GM11168 (cell line): ENCODE measurements around the gene KIF6.

Experiments used
- in situ Hi-C: fragments of 300-500 bp; cut with MboI; formaldehyde crosslinking; loops from one replicate; pipeline ENCODE4 v1.12.0; 2022; ENCODE audit warnings: low sequenced_read_pairs; ENCODE audit not compliant: unreplicated experiment

The KIF6 gene

GRCh38 chr6:39339868-39340550 lies 385.2 kb downstream of the KIF6 start:
- in situ Hi-C loops = loop anchor here (10.0 kb wide), 1 partner anchor 975 kb away; no protein-coding TSS in a partner anchor

- in situ Hi-C loops = no loop called here
Measured at GRCh38 chr6:39339096-39339867, 385.9 kb downstream of the KIF6 start.

- in situ Hi-C loops = no loop called here
Measured at GRCh38 chr6:39338397-39338796, 386.8 kb downstream of the KIF6 start.

GRCh38 chr6:39335780-39336545 lies 389.2 kb downstream of the KIF6 start:
- in situ Hi-C loops = no loop called here

DNA sequence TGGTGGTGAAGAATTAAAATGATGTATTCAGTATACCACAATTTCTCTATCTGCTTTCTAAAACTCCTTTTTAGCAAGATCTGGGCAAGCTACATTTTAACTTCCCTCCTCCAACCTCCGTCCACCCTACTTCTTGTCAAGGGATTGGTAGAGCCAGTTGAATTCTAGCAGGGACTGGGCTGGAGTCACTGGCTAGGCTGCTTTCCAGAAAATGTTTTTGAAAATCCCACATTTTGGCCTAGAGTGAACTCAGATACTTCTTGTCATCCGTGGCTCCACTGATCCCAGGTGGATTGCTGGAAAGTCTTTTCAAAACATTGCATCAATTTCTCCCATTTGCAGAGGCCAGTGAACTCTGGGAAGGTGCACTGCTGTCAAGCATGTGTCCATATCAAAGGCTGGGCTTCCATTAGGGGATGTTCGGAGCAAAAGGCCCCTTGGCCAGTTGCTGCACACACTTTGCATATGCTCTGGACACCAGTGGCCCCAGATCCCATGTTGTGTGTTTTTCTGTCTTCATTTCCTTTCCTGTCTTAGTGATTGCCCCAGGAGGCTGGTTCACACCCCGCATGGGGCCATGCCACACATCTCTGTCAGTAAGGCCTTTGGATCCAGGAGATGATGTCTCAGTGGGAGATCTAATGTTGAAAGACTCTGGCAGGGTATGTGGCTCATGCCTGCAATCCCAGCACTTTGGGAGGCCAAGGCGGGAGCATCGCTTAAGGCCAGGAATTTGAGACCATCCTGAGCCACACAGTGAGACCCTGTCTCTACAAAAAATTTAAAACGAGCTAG lies 391.4 kb downstream of the KIF6 start:
- in situ Hi-C loops = no loop called here

DNA sequence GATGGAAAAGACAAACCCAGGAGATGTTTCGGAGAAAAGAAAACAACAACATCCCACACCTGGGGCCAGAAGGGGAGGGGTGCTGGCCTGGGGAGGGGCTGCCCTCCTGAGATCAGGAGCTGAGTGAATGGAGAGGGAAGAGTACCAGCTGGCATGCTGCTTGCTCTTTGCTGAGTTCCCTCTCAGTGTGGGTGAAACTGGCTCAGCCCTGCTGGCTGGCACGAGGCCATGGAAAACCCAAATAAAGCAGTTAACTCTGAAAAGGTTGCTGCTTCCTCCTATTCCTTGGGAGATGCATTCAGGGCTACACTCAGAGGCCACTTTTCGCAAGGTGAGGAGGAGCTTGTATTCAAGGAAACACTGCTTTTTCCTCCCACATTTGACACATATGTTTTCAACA lies 394.7 kb downstream of the KIF6 start:
- in situ Hi-C loops = no loop called here

- in situ Hi-C loops = no loop called here
Measured at GRCh38 chr6:39330057-39330456, 395.2 kb downstream of the KIF6 start.

- in situ Hi-C loops = no loop called here
Measured at GRCh38 chr6:39328066-39328465, 397.1 kb downstream of the KIF6 start.

GRCh38 chr6:39327507-39327906 lies 397.7 kb downstream of the KIF6 start:
- in situ Hi-C loops = no loop called here

DNA sequence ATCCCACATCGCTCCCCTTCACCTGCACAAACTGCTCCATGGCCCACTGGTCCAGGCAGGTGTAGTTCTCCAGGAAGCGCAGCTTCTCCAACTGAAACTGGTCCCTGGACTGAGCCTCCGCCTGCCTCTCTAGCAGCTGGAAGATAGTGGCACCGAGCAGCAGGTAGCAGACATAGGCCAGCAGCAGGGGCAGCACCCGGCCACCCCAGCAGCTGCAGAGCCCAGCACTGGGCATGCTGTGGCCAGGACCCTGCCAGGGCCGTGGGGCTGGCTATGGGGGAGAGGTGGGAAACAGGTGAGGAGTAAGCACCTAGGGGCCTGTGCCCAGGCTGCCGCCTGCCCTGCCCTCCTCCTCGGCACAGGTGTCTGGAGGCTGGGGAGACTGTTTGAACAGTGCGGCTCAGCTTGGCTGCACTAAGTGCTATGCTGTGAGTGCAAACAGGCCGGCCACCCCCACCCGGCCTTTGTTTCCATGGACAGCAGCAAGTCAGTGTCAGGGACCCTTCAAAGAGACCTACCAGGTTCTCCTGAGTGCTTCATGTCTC lies 402.8 kb downstream of the KIF6 start, which contains the start of gene KCNK16:
Gene KCNK16 (minus strand): TSS at position 397 of the 545 bp plus-strand sequence. CDS start 162 bp downstream, at position 235.
- in situ Hi-C loops = no loop called here

DNA sequence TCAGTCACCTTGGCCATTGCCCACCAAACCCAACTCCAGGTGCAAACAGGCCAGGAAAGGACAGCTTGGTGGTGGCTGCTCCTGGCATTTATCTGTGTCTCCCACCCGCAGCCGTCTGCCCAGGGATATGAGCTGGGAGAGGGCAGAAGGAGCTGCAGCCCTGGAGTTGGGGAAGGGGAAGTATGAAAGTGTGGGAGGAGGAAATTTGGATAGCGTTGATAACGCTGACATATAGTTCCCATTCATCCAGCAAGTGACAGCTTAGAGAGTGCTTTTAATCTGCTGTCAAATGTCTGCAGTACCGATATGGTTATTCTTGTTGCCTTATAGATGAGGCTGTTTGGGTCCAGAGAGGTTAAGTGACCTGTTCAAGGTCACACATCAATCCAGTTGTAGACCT lies 403.4 kb downstream of the KIF6 start:
- in situ Hi-C loops = no loop called here

GRCh38 chr6:39320363-39320984 lies 404.7 kb downstream of the KIF6 start:
- in situ Hi-C loops = no loop called here

DNA sequence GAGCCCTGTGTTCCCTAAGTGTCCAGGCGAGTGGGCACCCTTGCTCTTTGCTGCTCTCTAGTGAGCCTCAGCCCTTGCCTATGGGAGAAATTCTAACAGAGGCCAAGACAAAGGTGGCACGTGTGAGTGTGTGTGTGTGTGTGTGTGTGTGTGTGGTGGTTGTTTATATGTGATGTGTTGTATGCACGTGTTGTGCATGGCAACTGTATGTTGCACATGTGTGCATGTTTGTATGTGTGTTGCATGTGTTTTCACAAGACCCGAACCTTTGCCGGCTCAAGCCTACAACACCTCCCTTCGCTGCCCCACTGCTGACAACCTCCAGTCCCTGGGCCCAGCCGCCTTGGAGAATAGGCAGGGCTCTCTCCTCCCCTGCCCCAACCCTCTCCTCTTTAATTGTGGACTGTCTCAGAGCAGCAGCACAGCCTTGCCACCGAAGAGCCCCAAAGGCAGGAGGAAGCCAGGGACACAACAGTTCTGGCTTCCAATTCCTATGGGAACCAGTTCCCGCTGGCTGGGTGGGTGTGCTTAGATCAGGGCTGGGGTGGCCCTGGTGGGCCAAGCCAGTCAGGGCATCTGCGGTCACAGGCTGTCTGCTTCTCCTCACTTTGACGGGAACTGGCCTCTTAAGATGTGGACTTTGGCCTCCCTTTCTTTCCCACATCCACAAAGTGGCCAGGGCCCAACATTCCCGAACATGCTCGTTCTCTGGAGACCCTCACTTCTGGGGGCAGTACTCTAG lies 405.4 kb downstream of the KIF6 start:
- in situ Hi-C loops = no loop called here

DNA sequence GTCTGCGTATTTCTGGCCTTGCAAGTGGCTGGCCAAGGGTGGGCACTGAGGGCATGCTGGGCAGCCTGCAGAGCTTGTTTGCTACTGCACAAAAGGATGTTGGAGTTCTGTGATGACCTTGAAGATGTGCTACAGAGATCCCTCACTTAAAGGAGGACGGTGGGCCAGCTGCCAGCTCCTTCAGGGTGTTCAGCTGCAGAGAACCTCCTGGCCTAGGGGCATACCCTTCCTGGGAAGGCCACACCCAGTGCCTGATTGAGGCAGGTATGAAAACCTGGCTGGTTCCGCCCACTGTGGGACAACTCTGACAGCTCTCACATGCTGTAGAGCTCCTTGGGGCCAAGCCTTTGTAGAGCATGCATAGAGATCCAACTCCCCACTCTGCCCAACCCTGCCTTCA lies 408.0 kb downstream of the KIF6 start:
- in situ Hi-C loops = no loop called here

- in situ Hi-C loops = no loop called here
Measured at GRCh38 chr6:39314273-39314795, 410.9 kb downstream of the KIF6 start, which contains the start of gene KCNK17. TSS of gene KCNK17 (minus strand) at chr6:39314419. CDS start at chr6:39314320, 99 bp downstream.

DNA sequence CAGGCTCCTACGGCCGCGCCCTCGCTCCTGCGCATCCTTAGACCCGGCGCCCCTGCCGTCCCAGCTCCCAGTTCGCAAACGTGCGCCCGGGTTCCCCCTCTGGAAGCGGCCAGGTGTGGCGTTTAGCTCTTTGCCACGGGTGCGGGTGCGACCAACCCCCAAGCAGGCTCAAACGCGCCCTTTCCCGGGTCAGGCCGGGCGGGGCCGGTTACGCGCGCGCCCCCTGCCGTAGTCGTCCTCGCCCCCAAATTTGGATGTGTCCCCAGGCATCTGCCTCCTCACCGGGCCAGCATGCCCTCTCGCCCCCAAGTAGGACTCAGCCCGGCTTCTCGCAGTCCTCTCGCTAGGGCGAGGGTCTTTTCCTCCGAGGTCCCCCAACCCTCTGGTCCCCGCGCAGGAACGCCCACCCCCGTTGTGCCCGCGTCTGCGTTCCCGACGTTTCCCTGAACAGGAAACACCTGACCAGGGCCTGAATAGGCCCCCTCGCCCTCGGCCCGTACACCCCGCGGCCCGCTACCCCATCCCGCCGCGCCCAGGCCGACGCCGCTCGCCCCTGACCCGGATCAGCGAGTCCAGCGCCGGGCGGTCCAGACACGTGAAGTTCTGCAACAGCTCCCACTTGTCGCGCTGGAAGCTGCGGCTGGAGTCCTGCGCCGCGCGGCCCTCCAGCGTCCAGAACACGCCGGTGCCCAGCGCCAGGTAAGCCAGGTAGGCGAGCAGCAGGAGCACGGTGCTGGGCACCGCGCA lies 411.5 kb downstream of the KIF6 start:
- in situ Hi-C loops = no loop called here

- in situ Hi-C loops = no loop called here
Measured at GRCh38 chr6:39312912-39313525, 412.2 kb downstream of the KIF6 start.
